ENCODE results near the gene CIAO2A.

GRCh38 chr15:64134345-64134829 lies 40.7 kb upstream of the CIAO2A start:
- TF ChIP-seq, protein P1, sequence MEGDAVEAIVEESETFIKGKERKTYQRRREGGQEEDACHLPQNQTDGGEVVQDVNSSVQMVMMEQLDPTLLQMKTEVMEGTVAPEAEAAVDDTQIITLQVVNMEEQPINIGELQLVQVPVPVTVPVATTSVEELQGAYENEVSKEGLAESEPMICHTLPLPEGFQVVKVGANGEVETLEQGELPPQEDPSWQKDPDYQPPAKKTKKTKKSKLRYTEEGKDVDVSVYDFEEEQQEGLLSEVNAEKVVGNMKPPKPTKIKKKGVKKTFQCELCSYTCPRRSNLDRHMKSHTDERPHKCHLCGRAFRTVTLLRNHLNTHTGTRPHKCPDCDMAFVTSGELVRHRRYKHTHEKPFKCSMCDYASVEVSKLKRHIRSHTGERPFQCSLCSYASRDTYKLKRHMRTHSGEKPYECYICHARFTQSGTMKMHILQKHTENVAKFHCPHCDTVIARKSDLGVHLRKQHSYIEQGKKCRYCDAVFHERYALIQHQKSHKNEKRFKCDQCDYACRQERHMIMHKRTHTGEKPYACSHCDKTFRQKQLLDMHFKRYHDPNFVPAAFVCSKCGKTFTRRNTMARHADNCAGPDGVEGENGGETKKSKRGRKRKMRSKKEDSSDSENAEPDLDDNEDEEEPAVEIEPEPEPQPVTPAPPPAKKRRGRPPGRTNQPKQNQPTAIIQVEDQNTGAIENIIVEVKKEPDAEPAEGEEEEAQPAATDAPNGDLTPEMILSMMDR (IDR thresholded peaks at IDR 0.05): no peak
- no peak for TF ChIP-seq POLR2A (IDR thresholded peaks at IDR 0.05)

All from tibial nerve (tissue), 3 donors.